ENCODE measurements around the gene FAM3D.

DNA sequence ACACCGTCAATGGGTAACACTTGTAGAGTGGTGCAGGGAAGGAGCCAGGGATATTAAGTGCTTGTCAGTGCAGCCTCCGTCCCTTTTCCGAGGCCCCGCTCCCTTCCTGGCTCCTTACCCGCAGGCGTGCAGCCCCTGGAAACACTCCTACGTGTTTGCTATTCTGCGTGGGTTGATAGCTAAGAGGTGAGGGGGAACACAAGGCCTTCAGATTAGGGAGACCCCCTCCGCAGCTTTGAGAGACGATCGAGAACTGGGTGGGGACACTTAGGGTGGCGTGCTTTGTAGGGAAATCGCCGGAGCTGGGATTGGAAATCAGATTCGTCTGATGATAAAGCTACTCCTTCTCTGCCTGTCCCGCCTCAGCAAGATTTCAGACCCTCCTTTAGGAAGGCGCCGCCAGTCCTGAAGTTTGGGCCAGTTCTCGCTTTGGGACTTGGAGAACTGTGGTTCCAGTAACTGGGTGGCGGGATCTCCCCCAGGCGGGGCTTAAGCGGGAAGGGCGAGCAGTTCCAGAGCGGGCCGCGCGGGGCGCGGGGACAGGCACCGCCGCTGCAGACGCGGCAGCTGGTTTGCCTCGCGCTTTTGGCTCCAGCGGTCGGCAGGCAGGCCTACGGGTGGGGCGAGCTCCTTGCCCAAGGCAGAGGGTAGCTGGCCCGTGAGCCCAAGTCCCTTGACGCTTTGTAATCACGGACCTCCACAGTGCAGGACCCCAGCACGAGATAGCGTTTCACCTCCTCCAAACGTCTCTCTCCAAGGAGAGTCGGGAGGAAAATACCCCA lies 81.4 kb downstream of the FAM3D start:
- peak in 1 of 2 donors; percentile 15 for TF ChIP-seq POLR2A (IDR thresholded peaks at IDR 0.05)
- TF ChIP-seq, protein P1, sequence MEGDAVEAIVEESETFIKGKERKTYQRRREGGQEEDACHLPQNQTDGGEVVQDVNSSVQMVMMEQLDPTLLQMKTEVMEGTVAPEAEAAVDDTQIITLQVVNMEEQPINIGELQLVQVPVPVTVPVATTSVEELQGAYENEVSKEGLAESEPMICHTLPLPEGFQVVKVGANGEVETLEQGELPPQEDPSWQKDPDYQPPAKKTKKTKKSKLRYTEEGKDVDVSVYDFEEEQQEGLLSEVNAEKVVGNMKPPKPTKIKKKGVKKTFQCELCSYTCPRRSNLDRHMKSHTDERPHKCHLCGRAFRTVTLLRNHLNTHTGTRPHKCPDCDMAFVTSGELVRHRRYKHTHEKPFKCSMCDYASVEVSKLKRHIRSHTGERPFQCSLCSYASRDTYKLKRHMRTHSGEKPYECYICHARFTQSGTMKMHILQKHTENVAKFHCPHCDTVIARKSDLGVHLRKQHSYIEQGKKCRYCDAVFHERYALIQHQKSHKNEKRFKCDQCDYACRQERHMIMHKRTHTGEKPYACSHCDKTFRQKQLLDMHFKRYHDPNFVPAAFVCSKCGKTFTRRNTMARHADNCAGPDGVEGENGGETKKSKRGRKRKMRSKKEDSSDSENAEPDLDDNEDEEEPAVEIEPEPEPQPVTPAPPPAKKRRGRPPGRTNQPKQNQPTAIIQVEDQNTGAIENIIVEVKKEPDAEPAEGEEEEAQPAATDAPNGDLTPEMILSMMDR (IDR thresholded peaks at IDR 0.05), result peak; percentile 49 to 81 (median 77)
